CD4-positive, alpha-beta T cell (primary cell): ENCODE measurements around the gene MMD2. TPM values are rescaled to one million over a fixed set of nuclear protein-coding genes. Genes with fewer than 3 reads are reported as not detected.
"Not testable (repeated sequence)": the region's sequence is repeated elsewhere in the genome, so short reads cannot be mapped to it uniquely, and the experiment has no call there.

Source experiments
- ATAC-seq: fragments of 200-7000 bp; cut with Tn5 transposase; one replicate; pipeline ENCODE4 v1.10.0; 2022; ENCODE audit warnings: mild to moderate bottlenecking; ENCODE audit not compliant: poor library complexity
- CTCF ChIA-PET: fragments of 350-600 bp; sonication (Branson Sonifier 250); formaldehyde crosslinking; loops from one replicate; lab custom pipeline; 2021; ENCODE audit warnings: antibody characterized with exemption, inconsistent platforms; lab: Charles Lee
- POLR2A ChIA-PET: fragments of 350-600 bp; sonication (Branson Sonifier 250); formaldehyde crosslinking; loops from one replicate; lab custom pipeline; 2021; ENCODE audit warnings: antibody characterized with exemption, inconsistent platforms; lab: Charles Lee
- DNase-seq, 14 experiments: peaks; one replicate each; pipeline ENCODE4 v3.0.0-alpha.2; 2013 to 2020; ENCODE audit warnings: mixed read lengths in 2 of 14
- H3K27ac ChIP-seq, 2 donors: one replicate each; pipeline versions ENCODE4 v1.5.1 to v1.7.0; 2013; ENCODE audit warnings: low read length in 2 of 2, low read depth in 1 of 2, mild to moderate bottlenecking in 1 of 2
- H3K27me3 ChIP-seq, 2 experiments: 1 replicate in 1 of 2; 2 replicates in 1 of 2; pipeline versions ENCODE4 v1.6.1 to v1.7.0; 2013; ENCODE audit warnings: low read length in 2 of 2, control low read depth in 1 of 2, mild to moderate bottlenecking in 1 of 2, moderate library complexity in 1 of 2; ENCODE audit not compliant: insufficient read depth in 2 of 2, control insufficient read depth in 1 of 2
- H3K36me3 ChIP-seq: one replicate; pipeline ENCODE4 v1.6.1; 2013; ENCODE audit warnings: low read length, control low read depth; ENCODE audit not compliant: insufficient read depth
- H3K4me1 ChIP-seq: one replicate; pipeline ENCODE4 v1.6.1; 2013; ENCODE audit warnings: low read length, control low read depth; ENCODE audit not compliant: insufficient read depth
- H3K4me3 ChIP-seq: one replicate; pipeline ENCODE4 v1.5.1; 2013; ENCODE audit warnings: mild to moderate bottlenecking, low read length, moderate library complexity
- H3K9me3 ChIP-seq, 2 experiments: 1 replicate in 1 of 2; 2 replicates in 1 of 2; pipeline versions ENCODE4 v1.6.1 to v1.7.0; 2013; ENCODE audit warnings: low read length in 2 of 2, mild to moderate bottlenecking in 2 of 2, control low read depth in 1 of 2, moderate library complexity in 1 of 2; ENCODE audit not compliant: control insufficient read depth in 1 of 2, insufficient read depth in 1 of 2
- H3K27ac Mint-ChIP-seq: one replicate; pipeline ENCODE4 v1.8.0; 2020; ENCODE audit warnings: mixed read lengths
- H3K27me3 Mint-ChIP-seq: one replicate; pipeline ENCODE4 v1.8.0; 2021; ENCODE audit warnings: mixed read lengths
- H3K36me3 Mint-ChIP-seq: one replicate; pipeline ENCODE4 v1.8.0; 2021; ENCODE audit warnings: low read depth, mixed read lengths
- H3K4me1 Mint-ChIP-seq: one replicate; pipeline ENCODE4 v1.8.0; 2021; ENCODE audit warnings: low read depth, mixed read lengths
- H3K4me3 Mint-ChIP-seq: one replicate; pipeline ENCODE4 v1.8.0; 2020; ENCODE audit warnings: mild to moderate bottlenecking, mixed read lengths
- H3K9me3 Mint-ChIP-seq: one replicate; pipeline ENCODE4 v1.8.0; 2020; ENCODE audit warnings: mixed read lengths
- intact Hi-C, 2 experiments: fragments of 100-400 bp; cut with DNase I in 1 of 2; cut with micrococcal nuclease in 1 of 2; formaldehyde crosslinking; loops; one replicate each; pipeline versions ENCODE4 v1.15.1 to v1.9.0; 2023 to 2025; cut with DNase I, micrococcal nuclease
- total RNA-seq, 174 experiments: library from RNA in 2 of 174; stranded (reverse) in 2 of 174; gene quantifications; one replicate each; pipeline ENCODE4 v1.2.3 and lab custom pipeline; 2021 to 2026
- TF ChIP-seq, protein P1 (sequence below): fragments of 200-600 bp; IDR thresholded peaks from one replicate; pipeline ENCODE4 v1.8.0; 2022; ENCODE audit warnings: antibody characterized with exemption, mild to moderate bottlenecking

MMD2 gene
- total RNA-seq, 2 experiments from 2014 or later = not detected

DNA sequence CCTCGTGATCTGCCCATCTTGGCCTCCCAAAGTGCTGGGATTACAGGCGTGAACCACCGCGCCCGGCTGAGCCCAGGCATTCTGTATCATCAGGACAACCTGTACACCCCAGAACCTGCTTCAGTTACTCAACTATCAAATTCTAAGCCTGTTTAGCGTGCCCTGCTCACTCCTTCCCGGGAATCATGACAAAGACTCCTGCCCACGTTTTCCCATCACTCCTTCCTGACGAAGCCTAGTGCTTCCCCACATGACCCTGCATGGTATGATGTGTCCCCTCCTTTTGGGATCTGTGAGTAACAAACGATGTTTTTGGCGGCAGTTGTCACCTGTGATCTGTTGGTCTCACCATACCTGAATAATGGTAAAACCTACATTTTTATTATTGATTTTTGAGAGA is 63.2 kb downstream of the MMD2 start:
- no peak overlapping the region for H3K27ac Mint-ChIP-seq
- H3K4me1 Mint-ChIP-seq = no peaks in the 10 kb centered on the region
- H3K9me3 Mint-ChIP-seq = peaks cover 5% of the 10 kb centered on the region
- no peaks in the 10 kb centered on the region for H3K27me3 Mint-ChIP-seq
- TF ChIP-seq, protein P1, sequence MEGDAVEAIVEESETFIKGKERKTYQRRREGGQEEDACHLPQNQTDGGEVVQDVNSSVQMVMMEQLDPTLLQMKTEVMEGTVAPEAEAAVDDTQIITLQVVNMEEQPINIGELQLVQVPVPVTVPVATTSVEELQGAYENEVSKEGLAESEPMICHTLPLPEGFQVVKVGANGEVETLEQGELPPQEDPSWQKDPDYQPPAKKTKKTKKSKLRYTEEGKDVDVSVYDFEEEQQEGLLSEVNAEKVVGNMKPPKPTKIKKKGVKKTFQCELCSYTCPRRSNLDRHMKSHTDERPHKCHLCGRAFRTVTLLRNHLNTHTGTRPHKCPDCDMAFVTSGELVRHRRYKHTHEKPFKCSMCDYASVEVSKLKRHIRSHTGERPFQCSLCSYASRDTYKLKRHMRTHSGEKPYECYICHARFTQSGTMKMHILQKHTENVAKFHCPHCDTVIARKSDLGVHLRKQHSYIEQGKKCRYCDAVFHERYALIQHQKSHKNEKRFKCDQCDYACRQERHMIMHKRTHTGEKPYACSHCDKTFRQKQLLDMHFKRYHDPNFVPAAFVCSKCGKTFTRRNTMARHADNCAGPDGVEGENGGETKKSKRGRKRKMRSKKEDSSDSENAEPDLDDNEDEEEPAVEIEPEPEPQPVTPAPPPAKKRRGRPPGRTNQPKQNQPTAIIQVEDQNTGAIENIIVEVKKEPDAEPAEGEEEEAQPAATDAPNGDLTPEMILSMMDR = no peak
- ChIA-PET CTCF (interaction anchor here (1.1 kb wide), 1 partner anchor 13 kb away, joined by 3 read pairs; no protein-coding TSS in a partner anchor), POLR2A (no interaction called here)
- H3K4me3 ChIP-seq = no peak overlapping the region
- H3K27me3 ChIP-seq = no peaks in the 10 kb centered on the region
- H3K4me1 ChIP-seq = no peaks in the 10 kb centered on the region
- no peak overlapping the region for H3K4me3 Mint-ChIP-seq
- H3K36me3 Mint-ChIP-seq = no peaks in the 10 kb centered on the region
- DNase-seq = no peak
- no peak for ATAC-seq
- no peak overlapping the region for H3K27ac ChIP-seq
- no peaks in the 10 kb centered on the region for H3K36me3 ChIP-seq
- intact Hi-C loops = no loop called here
- peaks cover 0 to 10% of the 10 kb centered on the region in 2 experiments for H3K9me3 ChIP-seq

DNA sequence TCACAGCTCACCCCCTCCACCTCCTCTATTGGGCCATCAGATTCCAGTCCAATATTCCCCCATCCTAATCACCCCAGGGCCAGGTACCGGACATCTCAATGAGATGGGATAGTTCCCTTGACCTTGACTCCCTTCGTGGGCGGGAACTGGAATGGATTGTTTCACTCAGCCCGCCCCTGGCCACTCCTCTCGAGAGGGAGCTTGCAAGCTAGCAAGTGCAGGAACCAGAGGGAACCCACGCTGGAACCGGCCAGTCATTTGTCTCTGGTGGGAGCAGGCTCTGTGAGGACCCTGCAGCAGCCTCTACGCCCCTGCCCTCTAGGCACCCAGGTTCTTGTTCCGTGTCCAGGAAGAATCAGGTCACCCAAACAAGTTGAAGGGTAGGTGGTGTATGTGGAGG is 64.5 kb downstream of the MMD2 start:
- ATAC-seq (no peak), DNase-seq (no peak)
- TF ChIP-seq, protein P1 = no peak
- intact Hi-C loops = no loop called here
- Histone ChIP-seq H3K36me3 (no peaks in the 10 kb centered on the region), H3K4me3 (no peak overlapping the region), H3K27me3 (no peaks in the 10 kb centered on the region), H3K4me1 (no peaks in the 10 kb centered on the region), H3K9me3 (peaks cover 0 to 10% of the 10 kb centered on the region in 2 experiments), H3K27ac (no peak overlapping the region)
- H3K4me1 Mint-ChIP-seq = no peaks in the 10 kb centered on the region
- H3K27me3 Mint-ChIP-seq = peaks cover 4% of the 10 kb centered on the region
- H3K27ac Mint-ChIP-seq = no peak overlapping the region
- POLR2A ChIA-PET = no interaction called here
- peaks cover 5% of the 10 kb centered on the region for H3K9me3 Mint-ChIP-seq
- H3K4me3 Mint-ChIP-seq = no peak overlapping the region
- CTCF ChIA-PET = no interaction called here
- no peaks in the 10 kb centered on the region for H3K36me3 Mint-ChIP-seq

DNA sequence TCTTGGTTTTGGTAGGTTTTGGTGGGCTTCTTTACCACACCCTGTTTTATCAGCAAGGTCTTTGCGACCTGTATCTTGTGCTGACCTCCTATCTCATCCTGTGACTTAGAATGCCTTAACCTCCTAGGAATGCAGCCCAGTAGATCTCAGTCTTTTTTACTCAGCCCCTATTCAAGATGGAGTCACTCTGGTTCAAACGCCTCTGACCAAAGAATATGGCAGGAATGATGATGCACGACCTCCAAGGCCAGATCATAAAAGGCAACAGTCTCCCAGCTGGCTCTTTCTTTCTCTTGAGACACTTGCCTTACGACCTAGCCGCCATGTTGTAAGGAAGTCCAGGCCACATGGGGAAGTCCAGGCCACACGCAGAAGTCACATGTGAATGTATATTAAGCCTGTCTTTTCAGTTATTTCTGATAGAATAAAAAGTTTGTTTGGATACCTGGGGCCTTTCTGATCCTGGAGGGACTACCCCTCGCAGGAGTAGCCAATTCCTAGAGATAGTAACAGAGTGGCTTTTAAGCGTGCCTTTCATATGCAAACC is 65.0 kb downstream of the MMD2 start:
- CTCF ChIA-PET = no interaction called here
- H3K27ac Mint-ChIP-seq = no peak overlapping the region
- H3K27ac ChIP-seq = no peak overlapping the region

DNA sequence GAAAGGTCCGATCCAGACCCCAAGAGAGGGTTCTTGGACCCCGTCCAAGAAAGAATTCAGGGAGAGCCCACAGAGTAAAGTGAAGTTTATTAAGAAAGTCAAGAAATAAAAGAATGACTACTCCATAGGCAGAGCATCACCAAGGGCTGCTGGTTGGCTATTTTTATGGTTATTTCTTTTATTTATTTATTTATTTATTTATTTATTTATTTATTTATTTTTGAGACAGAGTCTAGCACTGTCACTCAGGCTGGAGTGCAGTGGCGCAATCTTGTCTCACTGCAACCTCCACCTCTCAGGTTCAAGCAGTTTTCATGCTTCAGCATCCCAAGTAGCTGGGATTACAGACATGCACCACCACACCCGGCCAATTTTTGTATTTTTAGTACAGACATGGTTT is 65.8 kb downstream of the MMD2 start:
- ATAC-seq, H3K4me3 ChIP-seq, H3K4me1 ChIP-seq, H3K36me3 Mint-ChIP-seq, H3K4me3 Mint-ChIP-seq, H3K27me3 ChIP-seq, POLR2A ChIA-PET, H3K27ac ChIP-seq, H3K9me3 Mint-ChIP-seq, H3K27me3 Mint-ChIP-seq, H3K9me3 ChIP-seq, CTCF ChIA-PET, H3K36me3 ChIP-seq, H3K4me1 Mint-ChIP-seq, H3K27ac Mint-ChIP-seq, intact Hi-C loops, DNase-seq: not testable (repeated sequence)

More for the DNA sequence above, 65.0 kb downstream of the MMD2 start:
- H3K9me3 Mint-ChIP-seq = peaks cover 5% of the 10 kb centered on the region
- DNase-seq = no peak
- peaks cover 0 to 10% of the 10 kb centered on the region in 2 experiments for H3K9me3 ChIP-seq
- no peaks in the 10 kb centered on the region for H3K4me1 ChIP-seq
- no peaks in the 10 kb centered on the region for H3K36me3 ChIP-seq
- ATAC-seq = no peak
- H3K27me3 Mint-ChIP-seq = peaks cover 8% of the 10 kb centered on the region
- no peaks in the 10 kb centered on the region for H3K27me3 ChIP-seq
- intact Hi-C loops = no loop called here
- H3K4me3 ChIP-seq = no peak overlapping the region
- H3K4me1 Mint-ChIP-seq = no peaks in the 10 kb centered on the region
- POLR2A ChIA-PET = no interaction called here
- TF ChIP-seq, protein P1 = no peak
- H3K36me3 Mint-ChIP-seq = no peaks in the 10 kb centered on the region
- H3K4me3 Mint-ChIP-seq = no peak overlapping the region

DNA sequence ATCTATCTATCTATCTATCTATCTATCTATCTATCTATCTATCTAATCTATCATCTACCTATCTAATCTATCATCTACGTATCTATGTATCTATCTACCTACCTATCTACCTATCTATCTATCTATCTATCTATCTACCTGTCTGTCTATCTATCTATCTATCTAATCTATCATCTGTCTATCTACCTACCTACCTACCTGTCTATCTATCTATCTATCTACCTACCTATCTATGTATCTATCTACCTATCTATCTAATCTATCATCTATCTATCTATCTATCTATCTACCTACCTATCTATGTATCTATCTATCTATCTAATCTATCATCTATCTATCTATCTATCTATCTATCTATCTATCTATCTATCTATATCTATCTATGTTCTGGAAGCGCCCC is 67.5 kb downstream of the MMD2 start:
- H3K36me3 Mint-ChIP-seq, H3K4me3 Mint-ChIP-seq, POLR2A ChIA-PET, H3K4me1 Mint-ChIP-seq, H3K27me3 ChIP-seq, ATAC-seq, H3K27ac Mint-ChIP-seq, H3K4me3 ChIP-seq, H3K27ac ChIP-seq, DNase-seq, H3K9me3 ChIP-seq, H3K36me3 ChIP-seq, intact Hi-C loops, H3K4me1 ChIP-seq, CTCF ChIA-PET, H3K9me3 Mint-ChIP-seq: not testable (repeated sequence)
- H3K27me3 Mint-ChIP-seq = peaks cover 17% of the 10 kb centered on the region
